ENCODE measurements around the gene TMEM201.

DNA sequence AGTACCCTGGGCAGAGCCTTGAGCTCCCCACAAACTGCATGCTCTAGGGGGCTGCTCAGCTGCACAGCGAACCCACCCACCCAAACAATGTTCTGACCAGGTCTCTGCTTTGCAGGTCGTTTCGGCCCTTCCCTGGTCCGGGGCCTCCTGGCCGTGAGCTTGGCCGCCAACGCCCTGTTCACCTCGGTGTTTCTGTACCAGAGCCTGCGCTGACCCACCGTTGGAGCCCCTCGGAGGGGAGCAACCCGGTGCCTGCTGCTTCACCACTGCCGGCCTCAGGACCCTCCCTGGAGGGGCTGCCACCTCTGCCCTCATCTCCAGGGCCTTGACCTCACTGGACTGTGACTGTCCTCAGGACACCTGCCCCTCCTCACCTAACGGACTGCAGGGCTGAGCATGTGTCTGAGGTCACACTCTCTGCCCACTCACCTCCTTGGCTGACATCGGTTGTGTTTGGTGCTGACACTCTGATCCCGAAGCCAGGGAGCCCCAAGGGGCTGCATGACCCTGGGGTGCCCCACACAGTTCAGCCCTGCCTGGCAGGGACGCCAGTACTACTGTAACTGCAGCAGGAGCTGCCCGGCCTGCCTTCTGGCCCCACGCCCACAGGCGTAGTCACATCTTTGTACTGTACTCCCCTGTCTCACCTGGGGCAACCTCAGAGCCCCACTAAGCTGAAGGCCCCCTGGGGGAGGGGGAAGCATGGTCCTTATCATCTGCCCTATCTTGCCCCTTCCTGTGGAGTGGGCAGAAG, 24.3 kb downstream of the TMEM201 start:
- TF ChIP-seq, protein P1, sequence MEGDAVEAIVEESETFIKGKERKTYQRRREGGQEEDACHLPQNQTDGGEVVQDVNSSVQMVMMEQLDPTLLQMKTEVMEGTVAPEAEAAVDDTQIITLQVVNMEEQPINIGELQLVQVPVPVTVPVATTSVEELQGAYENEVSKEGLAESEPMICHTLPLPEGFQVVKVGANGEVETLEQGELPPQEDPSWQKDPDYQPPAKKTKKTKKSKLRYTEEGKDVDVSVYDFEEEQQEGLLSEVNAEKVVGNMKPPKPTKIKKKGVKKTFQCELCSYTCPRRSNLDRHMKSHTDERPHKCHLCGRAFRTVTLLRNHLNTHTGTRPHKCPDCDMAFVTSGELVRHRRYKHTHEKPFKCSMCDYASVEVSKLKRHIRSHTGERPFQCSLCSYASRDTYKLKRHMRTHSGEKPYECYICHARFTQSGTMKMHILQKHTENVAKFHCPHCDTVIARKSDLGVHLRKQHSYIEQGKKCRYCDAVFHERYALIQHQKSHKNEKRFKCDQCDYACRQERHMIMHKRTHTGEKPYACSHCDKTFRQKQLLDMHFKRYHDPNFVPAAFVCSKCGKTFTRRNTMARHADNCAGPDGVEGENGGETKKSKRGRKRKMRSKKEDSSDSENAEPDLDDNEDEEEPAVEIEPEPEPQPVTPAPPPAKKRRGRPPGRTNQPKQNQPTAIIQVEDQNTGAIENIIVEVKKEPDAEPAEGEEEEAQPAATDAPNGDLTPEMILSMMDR (IDR thresholded peaks at IDR 0.05) = no peak
- TF ChIP-seq ZFX (IDR thresholded peaks at IDR 0.05; ENCODE audit: borderline replicate concordance) = no peak

All from 22Rv1 (cell line).